ENCODE measurements around the gene ARL11.

DNA sequence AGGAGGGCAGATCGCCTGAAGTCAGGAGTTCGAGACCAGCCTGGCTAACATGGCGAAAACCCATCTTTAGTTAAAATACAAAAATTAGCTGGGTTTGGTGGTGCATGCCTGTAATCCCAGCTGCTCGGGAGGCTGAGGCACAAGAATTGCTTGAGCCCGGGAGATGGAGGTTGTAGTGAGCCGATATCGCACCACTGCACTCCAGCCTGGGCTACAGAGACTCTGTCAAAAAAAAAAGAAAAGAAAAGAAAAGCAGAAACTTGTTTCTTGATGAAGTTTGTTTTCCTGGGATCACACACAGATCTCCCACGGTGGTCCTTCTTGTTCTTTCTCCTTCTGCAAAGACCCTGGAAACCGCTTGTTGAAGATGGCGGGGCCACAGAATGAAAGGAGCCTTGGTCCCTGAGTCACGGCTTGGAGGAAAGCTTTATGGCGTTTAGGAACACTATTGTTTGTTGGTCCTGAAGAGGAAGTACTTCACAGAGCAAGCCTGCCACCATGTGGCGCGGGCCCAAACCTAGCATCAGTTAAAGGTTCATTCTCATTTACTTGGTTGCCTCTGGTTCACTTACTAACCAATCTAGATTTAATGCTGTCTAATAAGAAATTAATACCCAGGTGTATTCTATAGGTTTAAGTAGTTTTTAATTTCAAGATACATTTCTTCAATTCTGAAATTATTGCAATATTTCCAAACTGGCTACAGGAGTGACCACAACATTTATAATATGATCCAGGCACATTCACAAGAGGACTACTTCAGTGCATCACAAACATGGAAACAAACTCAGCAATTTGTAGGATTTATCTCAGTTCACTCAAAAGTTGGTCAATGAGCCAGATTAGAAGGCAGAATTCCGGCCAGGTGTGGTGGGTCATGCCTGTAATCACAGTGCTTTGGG, 21.3 kb upstream of the ARL11 start:
- TF ChIP-seq, protein P1, sequence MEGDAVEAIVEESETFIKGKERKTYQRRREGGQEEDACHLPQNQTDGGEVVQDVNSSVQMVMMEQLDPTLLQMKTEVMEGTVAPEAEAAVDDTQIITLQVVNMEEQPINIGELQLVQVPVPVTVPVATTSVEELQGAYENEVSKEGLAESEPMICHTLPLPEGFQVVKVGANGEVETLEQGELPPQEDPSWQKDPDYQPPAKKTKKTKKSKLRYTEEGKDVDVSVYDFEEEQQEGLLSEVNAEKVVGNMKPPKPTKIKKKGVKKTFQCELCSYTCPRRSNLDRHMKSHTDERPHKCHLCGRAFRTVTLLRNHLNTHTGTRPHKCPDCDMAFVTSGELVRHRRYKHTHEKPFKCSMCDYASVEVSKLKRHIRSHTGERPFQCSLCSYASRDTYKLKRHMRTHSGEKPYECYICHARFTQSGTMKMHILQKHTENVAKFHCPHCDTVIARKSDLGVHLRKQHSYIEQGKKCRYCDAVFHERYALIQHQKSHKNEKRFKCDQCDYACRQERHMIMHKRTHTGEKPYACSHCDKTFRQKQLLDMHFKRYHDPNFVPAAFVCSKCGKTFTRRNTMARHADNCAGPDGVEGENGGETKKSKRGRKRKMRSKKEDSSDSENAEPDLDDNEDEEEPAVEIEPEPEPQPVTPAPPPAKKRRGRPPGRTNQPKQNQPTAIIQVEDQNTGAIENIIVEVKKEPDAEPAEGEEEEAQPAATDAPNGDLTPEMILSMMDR (IDR thresholded peaks at IDR 0.05; ENCODE audit: poor library complexity), result peak; percentile 87
- TF ChIP-seq EZH2 (IDR thresholded peaks at IDR 0.05; ENCODE audit: borderline replicate concordance), result no peak
- TF ChIP-seq EZH2phosphoT487 (IDR thresholded peaks at IDR 0.05; ENCODE audit: low read depth, severe bottlenecking, unreplicated experiment), result no peak
